IPS DF 6.9 (cell line): Measurements from ENCODE around the gene CD52.

Experiments used
- DNase-seq: peaks from one replicate; pipeline ENCODE4 v3.0.0-alpha.2; 2013; ENCODE audit warnings: low read depth, low spot score
- H3K27ac ChIP-seq: one replicate; pipeline ENCODE4 v1.5.1; 2013; ENCODE audit warnings: low read length, control low read depth
- H3K27me3 ChIP-seq: 2 replicates; pipeline ENCODE4 v1.6.1; 2013; ENCODE audit warnings: mild to moderate bottlenecking, low read length; ENCODE audit not compliant: control insufficient read depth, insufficient read depth
- H3K36me3 ChIP-seq: 2 replicates; pipeline ENCODE4 v1.6.1; 2013; ENCODE audit warnings: low read length; ENCODE audit not compliant: control insufficient read depth, insufficient read depth
- H3K4me1 ChIP-seq: 2 replicates; pipeline ENCODE4 v1.6.1; 2013; ENCODE audit warnings: low read length; ENCODE audit not compliant: control insufficient read depth, insufficient read depth
- H3K4me3 ChIP-seq: 2 replicates; pipeline ENCODE4 v1.5.1; 2013; ENCODE audit warnings: mild to moderate bottlenecking, low read length
- H3K9me3 ChIP-seq: 2 replicates; pipeline ENCODE4 v1.6.1; 2013; ENCODE audit warnings: low read length, inconsistent platforms; ENCODE audit not compliant: control insufficient read depth, insufficient read depth
- WGBS: extraction: QIAGEN DNeasy Blood & Tissue Kit; methylation state at CpG from one replicate; pipeline ENCODE4 v1.1.7; 2013; ENCODE audit warnings: mixed read lengths, missing lambda C conversion rate; ENCODE audit not compliant: insufficient read length, insufficient coverage; 5-methylcytosine and 5-hydroxymethylcytosine counted together

The CD52 gene

DNA sequence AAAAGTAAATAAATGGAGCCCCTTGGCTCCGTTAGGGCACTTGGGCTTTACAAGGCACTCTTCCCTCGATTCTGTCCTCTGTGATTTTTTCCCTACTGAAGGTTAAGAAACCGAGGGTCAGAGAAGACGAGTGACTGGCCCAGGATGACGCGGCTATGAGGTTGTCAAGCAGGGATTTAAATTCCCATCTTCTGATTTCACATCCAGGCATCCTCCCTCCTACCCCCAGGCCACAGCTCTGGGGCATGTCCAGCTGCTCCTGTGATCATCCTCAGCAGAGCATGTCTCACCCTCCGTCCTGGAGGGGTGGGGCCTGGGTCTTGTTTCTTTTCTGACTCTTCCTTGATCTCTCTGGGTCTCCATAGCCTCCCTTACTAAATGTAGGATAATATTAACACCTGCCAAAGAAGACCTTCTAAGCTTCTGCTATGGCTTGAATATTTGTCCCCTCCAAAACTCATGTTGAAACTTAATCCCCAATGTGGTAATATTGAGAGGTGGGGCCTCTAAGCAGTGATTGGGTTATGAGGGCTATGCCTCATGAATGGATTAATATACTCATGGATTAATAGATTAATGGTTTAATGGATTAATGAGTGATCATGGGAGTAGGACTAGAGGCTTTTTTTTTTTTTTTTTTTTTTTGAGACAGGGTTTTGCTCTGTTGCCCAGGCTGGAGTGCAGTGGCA, 31.6 kb downstream of the CD52 start:
- Histone ChIP-seq H3K4me1 (peaks cover 7% of the 10 kb centered on the region), H3K4me3 (no peak overlapping the region), H3K9me3 (no peaks in the 10 kb centered on the region), H3K27me3 (no peaks in the 10 kb centered on the region), H3K36me3 (no peaks in the 10 kb centered on the region), H3K27ac (no peak overlapping the region)
- no peak for DNase-seq
- no CpG with 5 or more reads among the region's 7 CpGs for WGBS

GRCh38 chr1:26349877-26350244, 32.1 kb downstream of the CD52 start:
- H3K36me3 ChIP-seq = no peaks in the 10 kb centered on the region
- no CpG with 5 or more reads among the region's 5 CpGs for WGBS
- no peaks in the 10 kb centered on the region for H3K27me3 ChIP-seq
- H3K27ac ChIP-seq = no peak overlapping the region
- DNase-seq = no peak
- no peak overlapping the region for H3K4me3 ChIP-seq
- no peaks in the 10 kb centered on the region for H3K9me3 ChIP-seq
- H3K4me1 ChIP-seq = peaks cover 7% of the 10 kb centered on the region

- H3K27ac ChIP-seq = no peak overlapping the region
- peaks cover 7% of the 10 kb centered on the region for H3K4me1 ChIP-seq
- no peak for DNase-seq
- no peak overlapping the region for H3K4me3 ChIP-seq
- no peaks in the 10 kb centered on the region for H3K9me3 ChIP-seq
- WGBS = no CpG with 5 or more reads among the region's 2 CpGs
- no peaks in the 10 kb centered on the region for H3K27me3 ChIP-seq
- H3K36me3 ChIP-seq = no peaks in the 10 kb centered on the region
Measured at GRCh38 chr1:26350343-26350700, 32.6 kb downstream of the CD52 start.

DNA sequence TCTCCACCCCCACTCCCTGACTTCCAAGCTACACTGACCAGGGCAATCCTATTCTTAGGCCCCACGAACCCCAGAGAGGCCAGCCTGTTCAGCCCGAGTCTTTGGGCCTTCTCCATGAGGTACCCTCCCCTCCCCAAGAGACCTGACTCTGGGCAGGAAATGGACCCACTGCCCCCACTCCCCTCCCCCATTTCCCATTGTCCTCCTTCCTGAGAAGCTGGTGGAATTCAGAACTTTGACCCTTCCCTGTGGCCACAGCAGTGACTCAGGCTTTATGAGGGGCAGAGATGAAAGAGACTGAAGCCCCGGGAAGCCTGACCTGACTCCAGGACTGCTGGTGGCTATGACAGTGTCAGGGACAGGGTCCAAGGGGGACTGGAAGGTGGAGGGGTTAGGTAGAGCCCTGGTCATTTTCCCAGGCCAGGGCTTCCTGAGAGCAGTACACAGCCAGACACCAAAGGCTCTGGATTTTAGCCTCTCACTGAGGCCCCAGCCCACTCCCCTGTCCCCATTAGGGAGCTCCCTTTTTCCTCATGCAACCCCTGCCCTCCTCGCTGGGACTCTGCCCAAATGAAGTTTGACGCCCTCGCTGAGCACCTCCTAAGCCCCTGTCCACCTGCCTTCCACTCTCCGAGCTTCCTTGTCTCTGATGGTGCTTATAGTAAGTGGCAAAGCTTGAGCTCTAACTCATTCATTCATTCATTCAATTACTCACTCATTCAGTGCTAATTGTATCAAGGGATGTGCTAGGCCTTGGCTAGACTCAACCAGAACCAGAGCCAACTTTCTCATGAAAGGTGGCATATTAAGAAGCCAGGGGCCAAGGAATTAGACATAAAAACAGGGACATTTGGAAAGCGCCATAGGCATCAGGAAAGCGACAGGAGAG, 33.2 kb downstream of the CD52 start:
- Histone ChIP-seq H3K27me3 (no peaks in the 10 kb centered on the region), H3K4me3 (no peak overlapping the region), H3K27ac (no peak overlapping the region), H3K4me1 (peaks cover 7% of the 10 kb centered on the region), H3K36me3 (no peaks in the 10 kb centered on the region), H3K9me3 (no peaks in the 10 kb centered on the region)
- DNase-seq = no peak
- no CpG with 5 or more reads among the region's 9 CpGs for WGBS

- no peaks in the 10 kb centered on the region for H3K27me3 ChIP-seq
- peaks cover 7% of the 10 kb centered on the region for H3K4me1 ChIP-seq
- no peaks in the 10 kb centered on the region for H3K9me3 ChIP-seq
- DNase-seq = no peak
- no peaks in the 10 kb centered on the region for H3K36me3 ChIP-seq
- no peak overlapping the region for H3K27ac ChIP-seq
- WGBS = no CpG with 5 or more reads among the region's 12 CpGs
- no peak overlapping the region for H3K4me3 ChIP-seq
Measured at GRCh38 chr1:26351590-26352337, 34.0 kb downstream of the CD52 start.

GRCh38 chr1:26352338-26352679, 34.6 kb downstream of the CD52 start:
- H3K27me3 ChIP-seq = no peaks in the 10 kb centered on the region
- no peak for DNase-seq
- peaks cover 7% of the 10 kb centered on the region for H3K4me1 ChIP-seq
- no CpG with 5 or more reads among the region's 5 CpGs for WGBS
- no peaks in the 10 kb centered on the region for H3K36me3 ChIP-seq
- no peaks in the 10 kb centered on the region for H3K9me3 ChIP-seq
- no peak overlapping the region for H3K4me3 ChIP-seq
- no peak overlapping the region for H3K27ac ChIP-seq

DNA sequence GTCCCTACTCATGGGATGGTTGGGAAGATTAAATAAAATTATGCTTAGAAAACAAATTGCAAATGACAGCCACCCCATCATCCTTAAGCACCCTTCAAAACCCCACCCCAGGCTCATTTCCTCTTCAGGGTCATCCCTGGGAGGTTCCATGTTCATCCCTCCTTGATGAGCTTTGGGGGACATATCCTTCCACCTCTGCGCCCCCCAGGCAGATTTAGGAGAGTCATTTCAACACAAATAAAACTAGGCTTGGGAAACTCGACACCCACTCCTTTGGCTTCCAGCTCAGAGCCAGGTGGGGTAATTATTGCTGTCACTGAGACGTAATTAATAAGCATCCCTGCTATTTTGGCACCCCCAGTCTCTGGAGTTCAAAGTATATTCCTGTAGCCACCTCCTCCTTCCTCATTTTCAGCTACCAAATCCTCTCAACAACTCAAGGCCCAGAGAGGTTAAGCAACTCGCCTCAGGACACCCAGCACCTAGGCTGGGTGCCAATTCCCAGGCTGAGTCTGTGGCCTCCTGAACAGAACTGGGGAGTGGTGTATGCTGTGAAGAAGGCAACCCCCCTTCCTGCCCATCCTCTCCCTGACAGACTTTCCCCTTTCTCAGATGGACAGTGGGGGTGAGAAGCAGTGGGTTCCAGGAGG, 35.6 kb downstream of the CD52 start:
- no peaks in the 10 kb centered on the region for H3K36me3 ChIP-seq
- no peaks in the 10 kb centered on the region for H3K9me3 ChIP-seq
- WGBS = no CpG with 5 or more reads among the region's 4 CpGs
- no peak for DNase-seq
- no peak overlapping the region for H3K27ac ChIP-seq
- H3K4me1 ChIP-seq = peaks cover 7% of the 10 kb centered on the region
- H3K4me3 ChIP-seq = no peak overlapping the region
- H3K27me3 ChIP-seq = no peaks in the 10 kb centered on the region

GRCh38 chr1:26353976-26354820, 36.4 kb downstream of the CD52 start, which contains the start of gene CRYBG2:
CRYBG2 (minus strand) TSS chr1:26354130; CDS start chr1:26346657, 7,473 bp downstream.
- peaks cover 9% of the 10 kb centered on the region for H3K4me1 ChIP-seq
- no peak for DNase-seq

DNA sequence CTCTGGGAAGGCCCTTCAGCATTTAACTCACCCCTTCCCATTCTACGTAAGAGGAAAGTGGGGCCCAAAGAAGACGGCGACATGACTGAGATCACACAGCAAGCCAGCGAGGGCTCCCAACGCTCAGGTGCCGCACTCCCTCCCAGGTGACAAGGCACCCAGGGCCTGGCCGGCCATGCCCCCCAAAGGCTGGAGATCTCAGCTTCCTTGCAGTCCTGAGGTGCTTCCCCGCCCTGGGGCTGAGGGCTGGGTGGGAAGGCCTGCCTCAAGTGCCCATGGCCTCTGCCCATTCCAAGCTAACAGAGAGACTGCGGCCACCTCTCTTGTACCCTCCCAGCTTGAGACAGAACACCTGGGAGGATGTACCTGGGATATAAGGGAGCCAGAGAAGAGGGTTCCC, 37.2 kb downstream of the CD52 start:
- Histone ChIP-seq H3K36me3 (no peaks in the 10 kb centered on the region), H3K27me3 (no peaks in the 10 kb centered on the region), H3K4me3 (no peak overlapping the region), H3K27ac (no peak overlapping the region), H3K9me3 (no peaks in the 10 kb centered on the region), H3K4me1 (peaks cover 9% of the 10 kb centered on the region)
- WGBS = no CpG with 5 or more reads among the region's 9 CpGs
- DNase-seq = no peak

More at GRCh38 chr1:26353976-26354820, 36.4 kb downstream of the CD52 start, which contains the start of gene CRYBG2:
- no peaks in the 10 kb centered on the region for H3K9me3 ChIP-seq
- no peaks in the 10 kb centered on the region for H3K36me3 ChIP-seq
- H3K27ac ChIP-seq = no peak within 1 kb of the TSS
- no peak within 1 kb of the TSS for H3K4me3 ChIP-seq
- WGBS = no CpG with 5 or more reads among the region's 21 CpGs
- H3K27me3 ChIP-seq = no peaks in the 10 kb centered on the region
